H1 (cell line): ENCODE data around the gene DENND2A. TPM values are rescaled to one million over a fixed set of nuclear protein-coding genes. Genes with fewer than 3 reads are reported as not detected.

Experiments used
- EGR1 ChIP-seq: IDR thresholded peaks from 2 replicates; pipeline ENCODE4 v1.6.1; 2011; ENCODE audit warnings: low read depth, low read length, borderline replicate concordance
- HDAC2 ChIP-seq, 2 experiments: fragments of 300-600 bp in 1 of 2; sonication (generic) in 1 of 2; IDR thresholded peaks; 2 replicates each; pipeline ENCODE4 v1.6.1; 2011 to 2012; ENCODE audit warnings: low read depth in 2 of 2, low read length in 2 of 2, mild to moderate bottlenecking in 2 of 2, moderate library complexity in 2 of 2, borderline replicate concordance in 1 of 2, inconsistent platforms in 1 of 2
- KDM4A ChIP-seq: IDR thresholded peaks from one replicate; pipeline ENCODE4 v1.7.1; 2012; ENCODE audit warnings: low read depth, mild to moderate bottlenecking, moderate library complexity, low read length, inconsistent platforms; ENCODE audit not compliant: severe bottlenecking
- polyA plus RNA-seq, 7 experiments: library from polyadenylated mRNA; depleted of rRNA in 3 of 7; stranded (reverse) in 5 of 7; unstranded in 2 of 7; fragments of >200 nt in 5 of 7; fragments of 200-250 nt in 2 of 7; gene quantifications; 1 replicate in 5 of 7; 2 replicates in 1 of 7; 4 replicates in 1 of 7; pipeline versions ENCODE4 v1.2.1 to v1.2.3, GENCODE V29; 2011 to 2013; ENCODE audit warnings: missing spikeins in 2 of 7, mixed read lengths in 2 of 7
- total RNA-seq: library from RNA; stranded (reverse); fragmentation: NEBNext Ultra II Directional; extraction: Animal tissue kit (Norgen Biotek cat#: 25700); gene quantifications from 2 replicates; pipeline ENCODE4 v1.2.1, GENCODE V29; 2021
- TF ChIP-seq, protein P1 (sequence below): fragments of 300-600 bp; sonication (generic); IDR thresholded peaks from 2 replicates; pipeline ENCODE4 v1.7.1; 2012; ENCODE audit warnings: low read length, moderate library complexity, mild to moderate bottlenecking, inconsistent platforms; ENCODE audit not compliant: insufficient replicate concordance
- TF ChIP-seq, protein P2 (sequence below): IDR thresholded peaks from 2 replicates; pipeline ENCODE4 v1.6.1; 2012; ENCODE audit warnings: inconsistent platforms
- TF ChIP-seq, protein P3 (sequence below), 3 experiments: IDR thresholded peaks; 1 replicate in 2 of 3; 2 replicates in 1 of 3; pipeline versions ENCODE4 v1.5.1 to v1.6.1; 2011; ENCODE audit warnings: low read length in 3 of 3, mild to moderate bottlenecking in 3 of 3, inconsistent platforms in 2 of 3, low read depth in 1 of 3, moderate library complexity in 1 of 3; ENCODE audit not compliant: insufficient read depth in 1 of 3; ENCODE audit errors: control extremely low read depth in 1 of 3

The DENND2A gene
- total and polyA plus RNA-seq, 2 of the 8 experiments (the other 6 are each of a cell fraction or from before 2014, with no cell fraction given) = 5.0 to 13.0 TPM

DNA sequence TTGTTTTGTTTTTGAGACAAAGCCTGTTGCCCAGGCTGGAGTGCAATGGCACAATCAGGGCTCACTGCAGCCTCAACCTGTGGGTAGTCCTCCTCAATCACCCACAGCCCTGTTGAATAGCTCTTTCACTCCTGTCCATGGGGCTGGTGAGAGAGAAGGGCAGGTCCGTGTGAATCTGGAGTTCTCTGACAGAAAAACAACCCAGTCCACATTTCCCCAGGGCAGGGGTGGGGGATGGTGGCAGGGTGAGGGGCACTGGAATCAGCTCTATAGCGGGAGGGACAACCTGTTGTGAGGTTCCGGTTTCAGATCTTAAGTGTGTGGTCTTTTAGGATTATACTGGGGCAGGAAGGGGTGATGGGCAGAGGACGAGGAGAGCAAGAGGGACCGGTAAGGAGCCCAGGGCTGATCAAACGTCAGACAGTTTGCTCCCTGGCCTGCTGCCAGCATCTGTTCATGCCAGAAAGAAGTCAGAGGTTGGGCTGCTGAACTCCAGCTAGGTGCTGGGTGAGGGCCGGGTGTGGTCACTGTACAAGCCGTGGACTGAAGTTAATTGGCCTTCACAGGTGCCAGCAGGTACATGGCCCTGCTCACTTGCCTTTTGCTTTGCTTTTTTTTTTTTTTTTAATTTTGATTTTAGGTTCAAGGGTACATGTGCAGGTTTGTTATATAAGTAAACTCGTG lies 128.2 kb downstream of the DENND2A start (continued):
- TF ChIP-seq, protein P1, sequence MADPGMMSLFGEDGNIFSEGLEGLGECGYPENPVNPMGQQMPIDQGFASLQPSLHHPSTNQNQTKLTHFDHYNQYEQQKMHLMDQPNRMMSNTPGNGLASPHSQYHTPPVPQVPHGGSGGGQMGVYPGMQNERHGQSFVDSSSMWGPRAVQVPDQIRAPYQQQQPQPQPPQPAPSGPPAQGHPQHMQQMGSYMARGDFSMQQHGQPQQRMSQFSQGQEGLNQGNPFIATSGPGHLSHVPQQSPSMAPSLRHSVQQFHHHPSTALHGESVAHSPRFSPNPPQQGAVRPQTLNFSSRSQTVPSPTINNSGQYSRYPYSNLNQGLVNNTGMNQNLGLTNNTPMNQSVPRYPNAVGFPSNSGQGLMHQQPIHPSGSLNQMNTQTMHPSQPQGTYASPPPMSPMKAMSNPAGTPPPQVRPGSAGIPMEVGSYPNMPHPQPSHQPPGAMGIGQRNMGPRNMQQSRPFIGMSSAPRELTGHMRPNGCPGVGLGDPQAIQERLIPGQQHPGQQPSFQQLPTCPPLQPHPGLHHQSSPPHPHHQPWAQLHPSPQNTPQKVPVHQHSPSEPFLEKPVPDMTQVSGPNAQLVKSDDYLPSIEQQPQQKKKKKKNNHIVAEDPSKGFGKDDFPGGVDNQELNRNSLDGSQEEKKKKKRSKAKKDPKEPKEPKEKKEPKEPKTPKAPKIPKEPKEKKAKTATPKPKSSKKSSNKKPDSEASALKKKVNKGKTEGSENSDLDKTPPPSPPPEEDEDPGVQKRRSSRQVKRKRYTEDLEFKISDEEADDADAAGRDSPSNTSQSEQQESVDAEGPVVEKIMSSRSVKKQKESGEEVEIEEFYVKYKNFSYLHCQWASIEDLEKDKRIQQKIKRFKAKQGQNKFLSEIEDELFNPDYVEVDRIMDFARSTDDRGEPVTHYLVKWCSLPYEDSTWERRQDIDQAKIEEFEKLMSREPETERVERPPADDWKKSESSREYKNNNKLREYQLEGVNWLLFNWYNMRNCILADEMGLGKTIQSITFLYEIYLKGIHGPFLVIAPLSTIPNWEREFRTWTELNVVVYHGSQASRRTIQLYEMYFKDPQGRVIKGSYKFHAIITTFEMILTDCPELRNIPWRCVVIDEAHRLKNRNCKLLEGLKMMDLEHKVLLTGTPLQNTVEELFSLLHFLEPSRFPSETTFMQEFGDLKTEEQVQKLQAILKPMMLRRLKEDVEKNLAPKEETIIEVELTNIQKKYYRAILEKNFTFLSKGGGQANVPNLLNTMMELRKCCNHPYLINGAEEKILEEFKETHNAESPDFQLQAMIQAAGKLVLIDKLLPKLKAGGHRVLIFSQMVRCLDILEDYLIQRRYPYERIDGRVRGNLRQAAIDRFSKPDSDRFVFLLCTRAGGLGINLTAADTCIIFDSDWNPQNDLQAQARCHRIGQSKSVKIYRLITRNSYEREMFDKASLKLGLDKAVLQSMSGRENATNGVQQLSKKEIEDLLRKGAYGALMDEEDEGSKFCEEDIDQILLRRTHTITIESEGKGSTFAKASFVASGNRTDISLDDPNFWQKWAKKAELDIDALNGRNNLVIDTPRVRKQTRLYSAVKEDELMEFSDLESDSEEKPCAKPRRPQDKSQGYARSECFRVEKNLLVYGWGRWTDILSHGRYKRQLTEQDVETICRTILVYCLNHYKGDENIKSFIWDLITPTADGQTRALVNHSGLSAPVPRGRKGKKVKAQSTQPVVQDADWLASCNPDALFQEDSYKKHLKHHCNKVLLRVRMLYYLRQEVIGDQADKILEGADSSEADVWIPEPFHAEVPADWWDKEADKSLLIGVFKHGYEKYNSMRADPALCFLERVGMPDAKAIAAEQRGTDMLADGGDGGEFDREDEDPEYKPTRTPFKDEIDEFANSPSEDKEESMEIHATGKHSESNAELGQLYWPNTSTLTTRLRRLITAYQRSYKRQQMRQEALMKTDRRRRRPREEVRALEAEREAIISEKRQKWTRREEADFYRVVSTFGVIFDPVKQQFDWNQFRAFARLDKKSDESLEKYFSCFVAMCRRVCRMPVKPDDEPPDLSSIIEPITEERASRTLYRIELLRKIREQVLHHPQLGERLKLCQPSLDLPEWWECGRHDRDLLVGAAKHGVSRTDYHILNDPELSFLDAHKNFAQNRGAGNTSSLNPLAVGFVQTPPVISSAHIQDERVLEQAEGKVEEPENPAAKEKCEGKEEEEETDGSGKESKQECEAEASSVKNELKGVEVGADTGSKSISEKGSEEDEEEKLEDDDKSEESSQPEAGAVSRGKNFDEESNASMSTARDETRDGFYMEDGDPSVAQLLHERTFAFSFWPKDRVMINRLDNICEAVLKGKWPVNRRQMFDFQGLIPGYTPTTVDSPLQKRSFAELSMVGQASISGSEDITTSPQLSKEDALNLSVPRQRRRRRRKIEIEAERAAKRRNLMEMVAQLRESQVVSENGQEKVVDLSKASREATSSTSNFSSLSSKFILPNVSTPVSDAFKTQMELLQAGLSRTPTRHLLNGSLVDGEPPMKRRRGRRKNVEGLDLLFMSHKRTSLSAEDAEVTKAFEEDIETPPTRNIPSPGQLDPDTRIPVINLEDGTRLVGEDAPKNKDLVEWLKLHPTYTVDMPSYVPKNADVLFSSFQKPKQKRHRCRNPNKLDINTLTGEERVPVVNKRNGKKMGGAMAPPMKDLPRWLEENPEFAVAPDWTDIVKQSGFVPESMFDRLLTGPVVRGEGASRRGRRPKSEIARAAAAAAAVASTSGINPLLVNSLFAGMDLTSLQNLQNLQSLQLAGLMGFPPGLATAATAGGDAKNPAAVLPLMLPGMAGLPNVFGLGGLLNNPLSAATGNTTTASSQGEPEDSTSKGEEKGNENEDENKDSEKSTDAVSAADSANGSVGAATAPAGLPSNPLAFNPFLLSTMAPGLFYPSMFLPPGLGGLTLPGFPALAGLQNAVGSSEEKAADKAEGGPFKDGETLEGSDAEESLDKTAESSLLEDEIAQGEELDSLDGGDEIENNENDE = no peak
- TF ChIP-seq, protein P2, sequence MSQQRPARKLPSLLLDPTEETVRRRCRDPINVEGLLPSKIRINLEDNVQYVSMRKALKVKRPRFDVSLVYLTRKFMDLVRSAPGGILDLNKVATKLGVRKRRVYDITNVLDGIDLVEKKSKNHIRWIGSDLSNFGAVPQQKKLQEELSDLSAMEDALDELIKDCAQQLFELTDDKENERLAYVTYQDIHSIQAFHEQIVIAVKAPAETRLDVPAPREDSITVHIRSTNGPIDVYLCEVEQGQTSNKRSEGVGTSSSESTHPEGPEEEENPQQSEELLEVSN = no peak
- TF ChIP-seq KDM4A (no peak), EGR1 (no peak), HDAC2 (IDR thresholded peaks at IDR 0.05; ENCODE audit: borderline replicate concordance in 1 of 2, low read depth in 2 of 2, low read length in 2 of 2) (no peak)
- TF ChIP-seq, protein P3, sequence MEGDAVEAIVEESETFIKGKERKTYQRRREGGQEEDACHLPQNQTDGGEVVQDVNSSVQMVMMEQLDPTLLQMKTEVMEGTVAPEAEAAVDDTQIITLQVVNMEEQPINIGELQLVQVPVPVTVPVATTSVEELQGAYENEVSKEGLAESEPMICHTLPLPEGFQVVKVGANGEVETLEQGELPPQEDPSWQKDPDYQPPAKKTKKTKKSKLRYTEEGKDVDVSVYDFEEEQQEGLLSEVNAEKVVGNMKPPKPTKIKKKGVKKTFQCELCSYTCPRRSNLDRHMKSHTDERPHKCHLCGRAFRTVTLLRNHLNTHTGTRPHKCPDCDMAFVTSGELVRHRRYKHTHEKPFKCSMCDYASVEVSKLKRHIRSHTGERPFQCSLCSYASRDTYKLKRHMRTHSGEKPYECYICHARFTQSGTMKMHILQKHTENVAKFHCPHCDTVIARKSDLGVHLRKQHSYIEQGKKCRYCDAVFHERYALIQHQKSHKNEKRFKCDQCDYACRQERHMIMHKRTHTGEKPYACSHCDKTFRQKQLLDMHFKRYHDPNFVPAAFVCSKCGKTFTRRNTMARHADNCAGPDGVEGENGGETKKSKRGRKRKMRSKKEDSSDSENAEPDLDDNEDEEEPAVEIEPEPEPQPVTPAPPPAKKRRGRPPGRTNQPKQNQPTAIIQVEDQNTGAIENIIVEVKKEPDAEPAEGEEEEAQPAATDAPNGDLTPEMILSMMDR (IDR thresholded peaks at IDR 0.05; ENCODE audit: control extremely low read depth in 1 of 3, insufficient read depth in 1 of 3, low read depth in 1 of 3, low read length in 3 of 3) = no peak
